HCT116 (cell line): Measurements from ENCODE around the gene TIGD4. TPM values are rescaled to one million over a fixed set of nuclear protein-coding genes. Genes with fewer than 3 reads are reported as not detected.

Experiments used
- ATAC-seq: fragments of 200-7000 bp; cut with Tn5 transposase; 2 replicates; pipeline ENCODE4 v1.9.1; 2020; ENCODE audit warnings: mild to moderate bottlenecking, moderate library complexity
- BruUV-seq: library from RNA; stranded (reverse); fragments of 400-500 nt; replicated peaks from 2 replicates; lab custom pipeline; 2021; lab: Mats Ljungman, UMichigan
- CTCF ChIA-PET: fragments of 300-600 bp; sonication (Branson Sonifier 250); formaldehyde crosslinking; loops from one replicate; lab custom pipeline; 2021; ENCODE audit warnings: antibody characterized with exemption; lab: Charles Lee
- POLR2A ChIA-PET: fragments of 300-600, 350-600 bp; sonication (Branson Sonifier 250); formaldehyde crosslinking; loops from one replicate; lab custom pipeline; 2021; ENCODE audit warnings: antibody characterized with exemption; lab: Charles Lee
- RAD21 ChIA-PET, 2 experiments: fragments of 300-600 bp; sonication (Branson Sonifier 250); formaldehyde crosslinking; loops; one replicate each; lab custom pipeline; 2023; ENCODE audit warnings: low total read pairs in 2 of 2; ENCODE audit not compliant: uncharacterized antibody in 2 of 2, unreplicated experiment in 2 of 2, low non-redundant PET in 1 of 2; lab: Charles Lee
- DNase-seq: peaks from one replicate; pipeline ENCODE4 v3.0.0-alpha.2; 2010; ENCODE audit warnings: low read depth, low spot score
- H2AFZ ChIP-seq: fragments of 200-600 bp; shearing (Covaris generic), sonication (generic); 2 replicates; pipeline ENCODE4 v1.6.1; 2017; ENCODE audit warnings: low read depth, mixed run types, mixed read lengths, antibody characterized with exemption, low read length; ENCODE audit not compliant: poor library complexity, severe bottlenecking
- H3K27ac ChIP-seq: 2 replicates; pipeline ENCODE4 v1.5.1; 2012; ENCODE audit warnings: low read depth, low read length
- H3K27me3 ChIP-seq: fragments of 200-600 bp; sonication (generic); 2 replicates; pipeline ENCODE4 v1.6.1; 2016; ENCODE audit warnings: mixed run types, low read length, mixed read lengths; ENCODE audit not compliant: insufficient read depth
- H3K36me3 ChIP-seq, 2 experiments: fragments of 200-500 bp in 1 of 2; fragments of 200-600 bp in 1 of 2; sonication (Bioruptor generic) in 1 of 2; sonication (generic) in 1 of 2; 2 replicates each; pipeline versions ENCODE4 v1.5.1 to v1.6.1; 2014 to 2016; ENCODE audit warnings: low read length in 2 of 2, inconsistent platforms in 1 of 2, mixed read lengths in 1 of 2, mixed run types in 1 of 2; ENCODE audit not compliant: insufficient read depth in 2 of 2, control insufficient read depth in 1 of 2
- H3K4me1 ChIP-seq, 2 experiments: fragments of 200-600 bp in 1 of 2; sonication (generic) in 1 of 2; 2 replicates each; pipeline versions ENCODE4 v1.5.1 to v1.6.1; 2012 to 2017; ENCODE audit warnings: low read length in 2 of 2, inconsistent platforms in 1 of 2, mild to moderate bottlenecking in 1 of 2, mixed read lengths in 1 of 2, mixed run types in 1 of 2, moderate library complexity in 1 of 2; ENCODE audit not compliant: insufficient read depth in 2 of 2, control insufficient read depth in 1 of 2
- H3K4me2 ChIP-seq: fragments of 200-600 bp; sonication (generic); 2 replicates; pipeline ENCODE4 v1.6.1; 2017; ENCODE audit warnings: mixed run types, low read length, mixed read lengths
- H3K4me3 ChIP-seq, 2 experiments: fragments of 200-600 bp in 1 of 2; sonication (generic) in 1 of 2; replicated peaks in 1 of 2; 2 replicates each; pipeline ENCODE4 v1.5.1; 2011 to 2016; ENCODE audit warnings: low read length in 2 of 2, control low read depth in 1 of 2, low read depth in 1 of 2, mild to moderate bottlenecking in 1 of 2, mixed read lengths in 1 of 2, mixed run types in 1 of 2
- H3K79me2 ChIP-seq: fragments of 200-600 bp; sonication (generic); 2 replicates; pipeline ENCODE4 v1.6.1; 2017; ENCODE audit warnings: mild to moderate bottlenecking, mixed run types, low read length, moderate library complexity, mixed read lengths; ENCODE audit not compliant: insufficient read depth
- H3K9ac ChIP-seq: fragments of 200-600 bp; sonication (generic); 2 replicates; pipeline ENCODE4 v1.6.1; 2016; ENCODE audit warnings: low read length, mixed read lengths
- H3K9me2 ChIP-seq: fragments of 200-600 bp; sonication (generic), shearing (Covaris generic); 2 replicates; pipeline ENCODE4 v1.6.1; 2017; ENCODE audit warnings: mixed run types, mild to moderate bottlenecking, moderate library complexity; ENCODE audit not compliant: insufficient read depth
- H3K9me3 ChIP-seq, 2 experiments: fragments of 200-500 bp in 1 of 2; fragments of 200-600 bp in 1 of 2; sonication (Bioruptor generic) in 1 of 2; sonication (generic) in 1 of 2; 2 replicates each; pipeline ENCODE4 v1.6.1; 2014 to 2017; ENCODE audit warnings: low read length in 2 of 2, mixed read lengths in 2 of 2, inconsistent platforms in 1 of 2, low read depth in 1 of 2, mild to moderate bottlenecking in 1 of 2, mixed run types in 1 of 2, moderate library complexity in 1 of 2; ENCODE audit not compliant: control insufficient read depth in 1 of 2, insufficient read depth in 1 of 2
- H4K20me1 ChIP-seq: fragments of 200-600 bp; sonication (generic), shearing (Covaris generic); 2 replicates; pipeline ENCODE4 v1.6.1; 2017; ENCODE audit warnings: mixed run types, mild to moderate bottlenecking, moderate library complexity; ENCODE audit not compliant: insufficient read depth
- EGR1 ChIP-seq: IDR thresholded peaks from 2 replicates; pipeline ENCODE4 v1.6.1; 2012; ENCODE audit warnings: low read depth
- JUND ChIP-seq: IDR thresholded peaks from 2 replicates; pipeline ENCODE4 v1.6.1; 2012
- POLR2A ChIP-seq: IDR thresholded peaks from 2 replicates; pipeline ENCODE4 v1.7.0; 2011; ENCODE audit warnings: borderline replicate concordance; ENCODE audit not compliant: insufficient read depth, insufficient read length; ENCODE audit errors: extremely low read depth
- SIN3A ChIP-seq: IDR thresholded peaks from 2 replicates; pipeline ENCODE4 v1.6.1; 2012; ENCODE audit warnings: low read depth
- SP1 ChIP-seq: IDR thresholded peaks from 2 replicates; pipeline ENCODE4 v1.6.1; 2012; ENCODE audit warnings: low read depth
- ZFX ChIP-seq: fragments of 450-650 bp; IDR thresholded peaks from 2 replicates; pipeline ENCODE4 v1.6.1; 2017
- ZNF274 ChIP-seq: fragments of 200-500 bp; sonication (Bioruptor generic); IDR thresholded peaks from 2 replicates; pipeline ENCODE4 v1.6.1; 2014; ENCODE audit warnings: mild to moderate bottlenecking, low read depth, low read length, inconsistent platforms
- intact Hi-C: fragments of 100-400 bp; cut with micrococcal nuclease; formaldehyde crosslinking; loops from 2 replicates; pipeline ENCODE4 v1.10.0; 2022
- total RNA-seq: library from RNA; stranded (reverse); gene quantifications from one replicate; pipeline ENCODE4 v1.2.1, GENCODE V29; 2021; ENCODE audit not compliant: unreplicated experiment
- TF ChIP-seq, protein P1 (sequence below): IDR thresholded peaks from 2 replicates; pipeline ENCODE4 v1.6.1; 2012
- TF ChIP-seq, protein P2 (sequence below), 3 experiments: fragments of 200-600 bp in 1 of 3; sonication (generic) in 1 of 3; IDR thresholded peaks in 2 of 3; conservative IDR thresholded peaks in 1 of 3; 2 replicates each; pipeline ENCODE4 v1.5.1; 2012 to 2017; ENCODE audit warnings: low read depth in 2 of 3, low read length in 2 of 3, antibody characterized with exemption in 1 of 3, borderline replicate concordance in 1 of 3, control low read depth in 1 of 3, mild to moderate bottlenecking in 1 of 3, mixed read lengths in 1 of 3, mixed run types in 1 of 3, moderate library complexity in 1 of 3; ENCODE audit not compliant: insufficient read depth in 1 of 3
- TF ChIP-seq, protein P3 (sequence below): IDR thresholded peaks from 2 replicates; pipeline ENCODE4 v1.6.1; 2012; ENCODE audit warnings: low read depth

The TIGD4 gene
- total RNA-seq, 1 experiment from 2014 or later: 0.42 TPM

DNA sequence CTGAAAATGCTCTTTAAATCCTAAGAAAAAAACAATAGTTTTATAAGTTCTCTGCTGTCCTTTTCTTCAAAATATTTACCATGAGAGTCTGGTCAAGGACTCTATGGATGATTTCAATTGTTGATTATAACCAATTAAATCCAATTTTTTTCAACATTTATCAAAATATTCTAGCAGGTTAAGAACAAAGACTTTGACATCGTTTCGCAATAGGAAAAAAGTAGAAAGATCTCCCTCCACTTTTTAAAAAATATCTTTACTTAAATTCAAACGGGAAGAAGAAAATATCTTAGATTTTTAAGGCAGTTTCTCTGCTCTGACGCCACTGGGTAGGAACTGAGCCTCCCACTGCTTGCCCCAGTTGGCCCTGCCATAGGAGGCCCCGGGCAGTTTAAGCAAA lies 55.0 kb downstream of the TIGD4 start (continued):
- TF ChIP-seq, protein P1, sequence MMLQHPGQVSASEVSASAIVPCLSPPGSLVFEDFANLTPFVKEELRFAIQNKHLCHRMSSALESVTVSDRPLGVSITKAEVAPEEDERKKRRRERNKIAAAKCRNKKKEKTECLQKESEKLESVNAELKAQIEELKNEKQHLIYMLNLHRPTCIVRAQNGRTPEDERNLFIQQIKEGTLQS: no peak

DNA sequence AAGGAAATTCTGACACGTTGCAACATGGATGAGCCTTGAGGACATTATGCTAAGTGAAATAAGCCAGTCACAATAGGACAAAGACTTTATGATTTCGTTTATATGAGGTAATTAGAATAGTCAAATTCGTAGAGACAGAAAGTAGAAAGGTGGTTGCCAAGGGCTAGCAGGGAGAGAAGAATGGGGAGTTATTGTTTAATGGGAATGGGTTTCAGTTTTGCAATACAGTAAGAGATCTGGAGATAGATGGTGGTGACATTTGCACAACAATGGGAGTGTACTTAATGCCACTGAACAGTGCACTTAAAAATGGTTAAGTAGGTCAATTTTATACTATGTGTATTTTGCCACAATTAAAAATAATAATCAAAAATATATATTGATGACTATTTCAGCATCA lies 56.3 kb downstream of the TIGD4 start:
- H3K9me3 ChIP-seq: no peaks in the 10 kb centered on the region
- no peak overlapping the region for H3K4me2 ChIP-seq
- CTCF ChIA-PET: no interaction called here
- no peaks in the 10 kb centered on the region for H3K9me2 ChIP-seq
- H3K36me3 ChIP-seq: no peaks in the 10 kb centered on the region
- DNase-seq: no peak
- RAD21 ChIA-PET: no interaction called here
- H3K27me3 ChIP-seq: no peaks in the 10 kb centered on the region
- no peak for TF ChIP-seq EGR1
- TF ChIP-seq, protein P2, sequence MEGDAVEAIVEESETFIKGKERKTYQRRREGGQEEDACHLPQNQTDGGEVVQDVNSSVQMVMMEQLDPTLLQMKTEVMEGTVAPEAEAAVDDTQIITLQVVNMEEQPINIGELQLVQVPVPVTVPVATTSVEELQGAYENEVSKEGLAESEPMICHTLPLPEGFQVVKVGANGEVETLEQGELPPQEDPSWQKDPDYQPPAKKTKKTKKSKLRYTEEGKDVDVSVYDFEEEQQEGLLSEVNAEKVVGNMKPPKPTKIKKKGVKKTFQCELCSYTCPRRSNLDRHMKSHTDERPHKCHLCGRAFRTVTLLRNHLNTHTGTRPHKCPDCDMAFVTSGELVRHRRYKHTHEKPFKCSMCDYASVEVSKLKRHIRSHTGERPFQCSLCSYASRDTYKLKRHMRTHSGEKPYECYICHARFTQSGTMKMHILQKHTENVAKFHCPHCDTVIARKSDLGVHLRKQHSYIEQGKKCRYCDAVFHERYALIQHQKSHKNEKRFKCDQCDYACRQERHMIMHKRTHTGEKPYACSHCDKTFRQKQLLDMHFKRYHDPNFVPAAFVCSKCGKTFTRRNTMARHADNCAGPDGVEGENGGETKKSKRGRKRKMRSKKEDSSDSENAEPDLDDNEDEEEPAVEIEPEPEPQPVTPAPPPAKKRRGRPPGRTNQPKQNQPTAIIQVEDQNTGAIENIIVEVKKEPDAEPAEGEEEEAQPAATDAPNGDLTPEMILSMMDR (IDR thresholded peaks at IDR 0.05 in 2 of 3, conservative IDR thresholded peaks at IDR 0.05 in 1 of 3; ENCODE audit: borderline replicate concordance in 1 of 3, insufficient read depth in 1 of 3, low read depth in 2 of 3, low read length in 2 of 3): no peak
- no peak for TF ChIP-seq ZFX
- TF ChIP-seq, protein P3, sequence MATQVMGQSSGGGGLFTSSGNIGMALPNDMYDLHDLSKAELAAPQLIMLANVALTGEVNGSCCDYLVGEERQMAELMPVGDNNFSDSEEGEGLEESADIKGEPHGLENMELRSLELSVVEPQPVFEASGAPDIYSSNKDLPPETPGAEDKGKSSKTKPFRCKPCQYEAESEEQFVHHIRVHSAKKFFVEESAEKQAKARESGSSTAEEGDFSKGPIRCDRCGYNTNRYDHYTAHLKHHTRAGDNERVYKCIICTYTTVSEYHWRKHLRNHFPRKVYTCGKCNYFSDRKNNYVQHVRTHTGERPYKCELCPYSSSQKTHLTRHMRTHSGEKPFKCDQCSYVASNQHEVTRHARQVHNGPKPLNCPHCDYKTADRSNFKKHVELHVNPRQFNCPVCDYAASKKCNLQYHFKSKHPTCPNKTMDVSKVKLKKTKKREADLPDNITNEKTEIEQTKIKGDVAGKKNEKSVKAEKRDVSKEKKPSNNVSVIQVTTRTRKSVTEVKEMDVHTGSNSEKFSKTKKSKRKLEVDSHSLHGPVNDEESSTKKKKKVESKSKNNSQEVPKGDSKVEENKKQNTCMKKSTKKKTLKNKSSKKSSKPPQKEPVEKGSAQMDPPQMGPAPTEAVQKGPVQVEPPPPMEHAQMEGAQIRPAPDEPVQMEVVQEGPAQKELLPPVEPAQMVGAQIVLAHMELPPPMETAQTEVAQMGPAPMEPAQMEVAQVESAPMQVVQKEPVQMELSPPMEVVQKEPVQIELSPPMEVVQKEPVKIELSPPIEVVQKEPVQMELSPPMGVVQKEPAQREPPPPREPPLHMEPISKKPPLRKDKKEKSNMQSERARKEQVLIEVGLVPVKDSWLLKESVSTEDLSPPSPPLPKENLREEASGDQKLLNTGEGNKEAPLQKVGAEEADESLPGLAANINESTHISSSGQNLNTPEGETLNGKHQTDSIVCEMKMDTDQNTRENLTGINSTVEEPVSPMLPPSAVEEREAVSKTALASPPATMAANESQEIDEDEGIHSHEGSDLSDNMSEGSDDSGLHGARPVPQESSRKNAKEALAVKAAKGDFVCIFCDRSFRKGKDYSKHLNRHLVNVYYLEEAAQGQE: no peak
- no peak for TF ChIP-seq ZNF274
- no peak for TF ChIP-seq POLR2A
- TF ChIP-seq, protein P1: no peak
- TF ChIP-seq SP1: no peak
- TF ChIP-seq JUND: no peak
- TF ChIP-seq SIN3A: no peak
- POLR2A ChIA-PET: no interaction called here
- BruUV-seq: no TSS peak
- H4K20me1 ChIP-seq: no peaks in the 10 kb centered on the region
- H3K4me1 ChIP-seq: no peaks in the 10 kb centered on the region
- H3K79me2 ChIP-seq: no peaks in the 10 kb centered on the region
- no peak overlapping the region for H3K9ac ChIP-seq
- no peak overlapping the region for H3K27ac ChIP-seq
- intact Hi-C loops: no loop called here
- ATAC-seq: no peak
- H3K4me3 ChIP-seq: no peak overlapping the region
- H2AFZ ChIP-seq: no peak overlapping the region
